BLaER1 treated with 17β-estradiol and CSF1 and Interleukin-3, amounts not matched to agents 10 nM and 100 nM (cell line): ENCODE results near the gene FBP2.

Source experiments
- H3K27ac ChIP-seq, 11 experiments: shearing (Covaris generic); formaldehyde crosslinking; 2 replicates each; pipeline ENCODE4 v1.8.1; 2022
- H3K27me3 ChIP-seq, 11 experiments: shearing (Covaris generic); formaldehyde crosslinking; 2 replicates each; pipeline ENCODE4 v1.8.1; 2022
- H3K36me3 ChIP-seq, 11 experiments: shearing (Covaris generic); formaldehyde crosslinking; 2 replicates each; pipeline ENCODE4 v1.8.1; 2022
- H3K4me1 ChIP-seq, 10 experiments: shearing (Covaris generic); formaldehyde crosslinking; 2 replicates each; pipeline ENCODE4 v1.8.1; 2022
- H3K4me2 ChIP-seq, 11 experiments: shearing (Covaris generic); formaldehyde crosslinking; 2 replicates each; pipeline ENCODE4 v1.8.1; 2022
- H3K4me3 ChIP-seq, 10 experiments: shearing (Covaris generic); formaldehyde crosslinking; 2 replicates each; pipeline ENCODE4 v1.8.1; 2022
- H3K9ac ChIP-seq, 11 experiments: shearing (Covaris generic); formaldehyde crosslinking; 2 replicates each; pipeline ENCODE4 v1.8.1; 2022
- H3K9me3 ChIP-seq, 11 experiments: shearing (Covaris generic); formaldehyde crosslinking; replicated peaks in 1 of 11; 2 replicates each; pipeline ENCODE4 v1.8.1; 2022
- H4K20me1 ChIP-seq, 11 experiments: shearing (Covaris generic); formaldehyde crosslinking; 2 replicates each; pipeline ENCODE4 v1.8.1; 2022
- Cebpa-rat ChIP-seq, 11 experiments: shearing (Covaris generic); IDR thresholded peaks; 2 replicates each; pipeline ENCODE4 v1.8.1; 2022

The FBP2 gene

DNA sequence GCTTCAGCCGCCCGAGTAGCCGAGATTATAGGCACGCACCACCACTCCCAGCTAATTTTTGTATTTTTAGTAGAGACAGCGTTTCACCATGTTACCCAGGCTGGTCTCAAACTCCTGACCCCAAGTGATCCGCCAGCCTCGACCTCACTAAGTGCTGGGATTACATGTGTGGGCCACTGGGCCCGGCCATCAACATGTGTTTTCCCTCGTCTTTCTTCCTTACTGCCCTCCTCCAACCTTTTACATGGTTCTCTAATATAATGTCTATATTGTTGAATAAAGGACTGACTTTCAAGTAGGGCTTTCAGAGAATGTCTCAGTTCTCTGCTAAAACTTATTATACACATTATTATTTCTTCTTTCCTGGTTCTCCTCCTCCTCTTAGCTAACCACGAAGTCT, 60.0 kb downstream of the FBP2 start:
- Histone ChIP-seq H3K4me2 (no peak overlapping the region), H3K4me1 (no peaks in the 10 kb centered on the region), H3K27ac (no peak overlapping the region), H3K9me3 (no peaks in the 10 kb centered on the region), H3K4me3 (no peak overlapping the region), H3K27me3 (no peaks in the 10 kb centered on the region), H3K36me3 (no peaks in the 10 kb centered on the region), H4K20me1 (no peaks in the 10 kb centered on the region), H3K9ac (no peak overlapping the region)
- TF ChIP-seq Cebpa-rat (IDR thresholded peaks at IDR 0.05) = no peak

DNA sequence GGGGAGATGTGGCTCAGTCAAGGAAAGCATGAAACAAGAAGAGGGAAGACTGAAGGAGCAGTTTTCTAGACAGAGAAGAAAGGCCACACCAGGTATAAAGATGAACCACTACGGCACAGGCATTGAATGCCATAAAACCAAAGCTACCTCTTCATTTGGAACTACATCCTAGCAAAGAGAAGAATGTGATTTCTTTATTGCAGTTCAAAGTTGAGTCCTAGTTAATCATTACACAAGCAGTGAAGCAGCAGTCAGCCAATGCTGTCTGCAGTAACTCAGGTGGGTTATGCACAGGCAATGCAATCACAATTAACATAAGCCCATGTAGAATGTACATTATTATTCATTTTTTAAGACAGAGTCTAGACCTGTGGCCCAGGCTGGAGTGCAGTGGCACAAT, 60.5 kb downstream of the FBP2 start:
- Histone ChIP-seq H4K20me1 (no peaks in the 10 kb centered on the region), H3K9me3 (no peaks in the 10 kb centered on the region), H3K4me2 (no peak overlapping the region), H3K27ac (no peak overlapping the region), H3K36me3 (no peaks in the 10 kb centered on the region), H3K4me3 (no peak overlapping the region), H3K27me3 (no peaks in the 10 kb centered on the region), H3K9ac (no peak overlapping the region), H3K4me1 (no peaks in the 10 kb centered on the region)
- no peak for TF ChIP-seq Cebpa-rat (IDR thresholded peaks at IDR 0.05)

DNA sequence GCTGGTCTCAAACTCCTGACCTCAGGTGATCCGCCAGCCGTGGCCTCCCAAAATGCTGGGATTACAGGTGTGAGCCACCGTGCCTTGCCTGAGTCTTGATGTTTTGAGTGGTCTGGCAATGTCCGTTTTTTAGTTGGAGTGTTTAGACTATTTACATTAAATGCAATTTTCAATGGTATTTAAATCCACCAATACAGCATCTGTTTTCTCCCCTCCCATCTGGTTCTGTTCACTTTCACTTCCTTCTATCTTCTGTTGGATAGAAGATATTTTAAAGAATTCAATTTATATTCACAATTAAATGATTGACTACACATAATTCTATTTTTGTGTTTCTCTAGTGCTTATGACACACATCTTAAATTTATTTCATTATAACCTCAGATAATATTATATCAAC, 64.7 kb downstream of the FBP2 start:
- Histone ChIP-seq H3K9ac (no peak overlapping the region), H3K27ac (no peak overlapping the region), H3K4me2 (no peak overlapping the region), H3K9me3 (no peaks in the 10 kb centered on the region), H3K4me3 (no peak overlapping the region), H3K4me1 (peaks cover 0 to 17% (median 4%) of the 10 kb centered on the region in 10 experiments; a peak in 10 of 20 replicates), H4K20me1 (no peaks in the 10 kb centered on the region), H3K36me3 (no peaks in the 10 kb centered on the region), H3K27me3 (no peaks in the 10 kb centered on the region)
- no peak for TF ChIP-seq Cebpa-rat (IDR thresholded peaks at IDR 0.05)

DNA sequence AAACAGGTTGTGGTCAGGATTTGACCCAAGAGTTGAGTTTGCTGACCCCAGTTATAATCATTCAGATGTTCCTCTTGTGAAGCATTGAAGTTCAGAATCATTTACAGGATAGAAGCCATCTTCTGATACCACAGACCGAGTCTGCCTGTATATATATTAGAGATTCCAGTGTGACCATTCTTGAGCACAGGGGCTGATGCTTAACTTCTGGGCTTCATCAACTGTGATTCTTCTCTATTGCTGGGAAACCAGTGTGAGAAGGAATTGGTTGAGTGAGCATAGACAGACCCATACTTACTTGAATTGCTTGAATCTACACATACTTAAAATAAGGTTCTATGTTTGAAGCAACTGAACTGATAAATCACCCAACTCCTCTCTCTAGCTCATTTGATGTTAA, 66.7 kb downstream of the FBP2 start:
- Histone ChIP-seq H3K27me3 (no peaks in the 10 kb centered on the region), H3K9ac (no peak overlapping the region), H3K9me3 (no peaks in the 10 kb centered on the region), H4K20me1 (no peaks in the 10 kb centered on the region), H3K36me3 (no peaks in the 10 kb centered on the region), H3K4me3 (no peak overlapping the region), H3K4me1 (peaks cover 0 to 17% (median 4%) of the 10 kb centered on the region in 10 experiments; a peak in 10 of 20 replicates), H3K4me2 (peak overlapping the region in 3 of 11 experiments; percentile 3 to 12 (median 6); a peak in 4 of 22 replicates), H3K27ac (no peak overlapping the region)
- no peak for TF ChIP-seq Cebpa-rat (IDR thresholded peaks at IDR 0.05)

DNA sequence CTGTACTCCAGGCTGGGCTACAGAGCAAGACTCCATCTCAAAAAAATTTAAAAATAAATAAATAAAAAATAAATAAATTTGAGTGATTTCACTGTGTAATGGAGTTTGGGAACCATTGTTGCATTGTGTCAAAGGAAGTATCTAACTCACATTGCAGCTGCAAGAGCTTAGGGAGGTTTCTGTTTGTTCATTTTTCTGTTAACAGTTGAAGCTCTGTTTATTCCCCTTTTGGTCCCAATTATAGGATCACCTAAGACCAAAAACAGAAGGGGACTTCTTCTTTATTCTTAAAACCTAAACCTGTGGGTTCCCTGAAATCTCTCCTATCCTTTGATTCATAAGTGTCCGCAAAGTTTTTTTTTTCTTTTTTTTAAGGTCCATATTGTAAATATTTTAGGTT, 67.4 kb downstream of the FBP2 start:
- H3K27ac ChIP-seq = no peak overlapping the region
- H3K4me1 ChIP-seq = peaks cover 0 to 17% (median 4%) of the 10 kb centered on the region in 10 experiments; a peak in 10 of 20 replicates
- H3K9ac ChIP-seq = no peak overlapping the region
- no peaks in the 10 kb centered on the region for H3K27me3 ChIP-seq
- H3K4me3 ChIP-seq = no peak overlapping the region
- no peaks in the 10 kb centered on the region for H3K36me3 ChIP-seq
- H4K20me1 ChIP-seq = no peaks in the 10 kb centered on the region
- TF ChIP-seq Cebpa-rat (IDR thresholded peaks at IDR 0.05) = no peak
- no peaks in the 10 kb centered on the region for H3K9me3 ChIP-seq
- H3K4me2 ChIP-seq = peak overlapping the region in 5 of 11 experiments; percentile 12 to 44 (median 28); a peak in 5 of 22 replicates

DNA sequence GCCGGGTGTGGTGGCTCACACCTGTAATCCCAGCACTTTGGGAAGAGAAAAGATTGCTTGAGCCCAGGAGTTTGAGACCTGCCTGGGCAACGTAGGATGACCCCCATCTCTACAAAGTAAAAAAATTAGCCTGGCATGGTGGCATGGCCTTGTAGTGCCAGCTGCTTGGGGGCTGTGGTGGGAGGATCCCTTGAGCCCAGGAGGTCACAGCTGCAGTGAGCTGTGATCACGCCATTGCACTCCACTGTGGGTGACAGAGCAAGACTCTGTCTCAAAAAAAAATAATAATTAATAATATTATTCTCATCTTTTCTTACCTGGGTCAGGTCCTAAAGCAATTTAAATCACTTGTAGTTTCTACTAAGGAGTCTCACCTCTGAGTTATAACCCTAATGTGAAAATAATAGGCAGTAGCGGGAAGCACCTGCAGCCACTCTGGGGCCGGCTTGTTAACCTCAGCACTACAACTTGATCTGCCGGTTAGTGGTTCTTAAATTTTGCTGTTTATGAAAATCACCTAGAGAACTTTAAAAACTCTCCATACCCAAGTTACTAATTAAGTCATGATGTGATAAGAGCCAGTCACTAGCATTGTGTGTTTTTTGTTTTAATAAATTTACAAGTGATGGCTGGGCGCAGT, 68.1 kb downstream of the FBP2 start:
- Histone ChIP-seq H3K4me3 (no peak overlapping the region), H3K4me2 (peak overlapping the region in 6 of 11 experiments; percentile 4 to 44 (median 30); a peak in 8 of 22 replicates), H3K36me3 (no peaks in the 10 kb centered on the region), H3K27ac (no peak overlapping the region), H3K9ac (no peak overlapping the region), H3K27me3 (no peaks in the 10 kb centered on the region), H4K20me1 (no peaks in the 10 kb centered on the region), H3K4me1 (peaks cover 0 to 17% (median 4%) of the 10 kb centered on the region in 10 experiments; a peak in 10 of 20 replicates), H3K9me3 (peaks cover 0 to under 1% (median 0%) of the 10 kb centered on the region in 11 experiments; a peak in 1 of 22 replicates)
- no peak for TF ChIP-seq Cebpa-rat (IDR thresholded peaks at IDR 0.05)

DNA sequence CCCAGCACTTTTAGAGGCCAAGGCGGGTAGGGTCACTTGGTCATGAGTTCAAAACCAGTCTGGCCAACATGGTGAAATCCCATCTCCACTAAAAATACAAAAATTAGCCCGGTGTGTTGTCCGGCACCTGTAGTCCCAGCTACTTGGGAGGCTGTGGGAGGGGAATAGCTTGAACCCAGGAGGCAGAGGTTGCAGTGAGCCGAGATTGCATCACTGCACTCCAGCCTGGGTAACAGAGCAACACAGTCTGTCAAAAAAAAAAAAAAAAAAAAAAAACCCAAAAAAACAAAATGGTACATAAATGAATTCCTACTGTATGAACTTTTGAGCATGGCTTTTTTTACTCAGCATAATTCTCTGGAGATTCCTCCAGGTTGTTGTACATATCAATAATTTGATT, 76.4 kb downstream of the FBP2 start:
- Histone ChIP-seq H3K27me3 (no peaks in the 10 kb centered on the region), H3K27ac (no peak overlapping the region), H3K4me2 (no peak overlapping the region), H3K36me3 (no peaks in the 10 kb centered on the region), H3K9ac (no peak overlapping the region), H3K4me3 (no peak overlapping the region), H4K20me1 (no peaks in the 10 kb centered on the region), H3K9me3 (peaks cover 0 to 3% (median 0%) of the 10 kb centered on the region in 11 experiments; a peak in 1 of 22 replicates), H3K4me1 (peaks cover 0 to 4% (median 0%) of the 10 kb centered on the region in 10 experiments; a peak in 7 of 20 replicates)
- TF ChIP-seq Cebpa-rat (IDR thresholded peaks at IDR 0.05) = no peak

DNA sequence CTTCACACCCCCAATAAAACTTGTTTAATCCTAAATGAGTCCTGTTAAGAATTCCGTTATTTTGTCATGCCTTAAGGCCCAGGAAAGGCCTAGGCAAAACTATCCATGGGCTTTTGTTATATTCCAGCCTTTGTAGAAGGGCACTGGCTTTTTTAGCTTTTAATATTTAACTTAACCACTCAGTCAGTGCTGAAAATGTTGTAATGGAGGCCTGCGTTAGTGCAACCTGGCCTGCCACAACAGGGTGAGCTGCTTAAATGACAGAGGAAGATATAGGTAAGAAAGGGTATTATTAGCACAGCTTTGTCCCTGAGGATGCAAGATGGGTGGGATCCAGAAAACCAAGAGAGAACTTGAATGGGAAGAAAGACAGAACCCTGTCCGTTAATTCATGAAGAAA, 78.9 kb downstream of the FBP2 start:
- Histone ChIP-seq H3K9me3 (no peaks in the 10 kb centered on the region), H3K9ac (no peak overlapping the region), H3K4me2 (no peak overlapping the region), H3K27ac (no peak overlapping the region), H3K4me3 (no peak overlapping the region), H3K27me3 (no peaks in the 10 kb centered on the region), H3K4me1 (peaks cover 0 to 19% (median 7%) of the 10 kb centered on the region in 10 experiments; a peak in 12 of 20 replicates), H4K20me1 (no peaks in the 10 kb centered on the region), H3K36me3 (no peaks in the 10 kb centered on the region)
- no peak for TF ChIP-seq Cebpa-rat (IDR thresholded peaks at IDR 0.05)

DNA sequence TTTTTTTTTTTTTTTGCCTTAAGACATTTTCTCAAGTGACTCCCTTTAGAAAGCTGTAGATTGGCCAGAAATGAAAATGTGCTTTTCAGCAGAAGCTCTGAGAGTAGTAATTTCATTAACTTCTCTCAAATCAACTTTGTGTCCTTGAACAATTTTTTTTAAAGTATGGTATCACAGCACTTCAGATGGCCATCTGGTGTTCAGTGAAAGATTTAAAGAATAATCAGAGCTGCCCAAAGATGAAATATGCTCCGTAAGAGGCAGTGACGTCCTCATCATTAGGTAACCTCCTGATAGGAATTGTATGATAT, 81.7 kb downstream of the FBP2 start:
- Histone ChIP-seq H3K36me3 (no peaks in the 10 kb centered on the region), H3K27ac (no peak overlapping the region), H3K27me3 (no peaks in the 10 kb centered on the region), H3K9ac (no peak overlapping the region), H3K4me1 (peaks cover 0 to 19% (median 7%) of the 10 kb centered on the region in 10 experiments; a peak in 12 of 20 replicates), H3K9me3 (no peaks in the 10 kb centered on the region), H3K4me3 (no peak overlapping the region), H3K4me2 (peak overlapping the region in 6 of 11 experiments; percentile 17 to 46 (median 36); a peak in 8 of 22 replicates), H4K20me1 (no peaks in the 10 kb centered on the region)
- TF ChIP-seq Cebpa-rat (IDR thresholded peaks at IDR 0.05) = no peak
